C1 segment of cervical spinal cord (tissue), 14 donors: Measurements from ENCODE around the gene SYT6.

Experiments used
- DNase-seq, 14 donors: peaks; one replicate each; lab custom pipeline; 2025; lab: John Stamatoyannopoulos, UW

The SYT6 gene

GRCh38 chr1:114118351-114118990 lies 35.2 kb downstream of the SYT6 start:
- DNase-seq = no peak

- no peak for DNase-seq
Observed at GRCh38 chr1:114117654-114118053, 36.0 kb downstream of the SYT6 start.

GRCh38 chr1:114116086-114116485 lies 37.6 kb downstream of the SYT6 start:
- DNase-seq = no peak

GRCh38 chr1:114114185-114115094 lies 39.2 kb downstream of the SYT6 start:
- no peak for DNase-seq

DNA sequence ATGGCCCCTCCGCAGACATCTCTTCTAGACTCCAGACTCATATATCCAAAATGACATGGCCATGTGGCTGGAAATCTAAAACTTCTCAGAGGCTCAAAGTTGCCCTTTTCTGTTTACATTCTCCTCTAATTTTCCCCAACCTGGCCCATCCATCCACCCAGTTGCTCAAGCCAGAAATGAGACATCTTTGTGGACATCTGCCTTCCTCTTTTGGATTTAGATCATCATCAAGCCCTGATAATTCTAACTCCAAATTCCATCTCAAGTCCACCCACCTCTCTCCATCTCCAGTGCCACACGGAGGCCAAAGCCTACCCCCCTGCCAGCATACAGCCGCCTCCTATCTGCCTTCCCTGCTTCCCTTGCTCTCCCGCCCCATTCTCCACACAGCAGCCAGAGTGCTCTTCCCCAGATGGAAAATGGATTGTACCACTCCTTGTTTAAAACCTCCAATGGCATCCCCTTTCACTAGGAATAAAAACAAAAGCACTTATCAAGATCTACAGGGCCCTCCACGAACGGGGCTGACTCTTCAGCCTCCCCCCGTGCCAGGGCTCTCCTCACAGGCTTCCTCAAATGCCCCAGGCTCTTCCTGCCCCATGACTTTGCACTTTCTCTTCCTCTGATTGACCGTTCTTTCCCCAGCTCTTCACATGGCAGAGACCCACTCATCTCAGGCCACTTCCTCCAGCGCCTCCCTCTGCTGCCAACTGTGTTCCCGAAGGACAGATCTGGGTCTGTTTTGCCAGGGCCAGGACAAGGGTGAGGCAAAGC lies 40.1 kb downstream of the SYT6 start:
- DNase-seq = peak in 9 of 14 donors; percentile 6 to 45 (median 21)

DNA sequence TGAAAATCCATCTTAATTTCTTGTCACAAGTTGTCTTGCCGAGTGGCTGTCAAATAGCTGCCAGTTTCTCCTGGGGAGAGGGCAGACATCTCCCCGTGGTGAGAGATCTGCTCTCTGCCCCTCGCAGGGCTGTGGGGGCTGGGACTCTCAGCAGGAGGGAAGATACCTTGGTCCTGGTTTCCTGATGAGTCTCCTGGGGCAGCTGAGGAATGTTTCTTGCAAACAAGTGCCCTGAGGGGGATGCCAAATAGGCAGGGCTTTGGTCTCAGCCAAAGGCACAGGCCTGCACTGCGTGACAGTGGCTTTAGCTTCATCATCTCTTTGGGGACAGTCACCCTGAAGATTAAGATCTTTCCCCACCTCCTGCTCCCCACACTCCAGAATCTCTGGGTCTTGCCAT lies 40.9 kb downstream of the SYT6 start:
- DNase-seq = no peak

DNA sequence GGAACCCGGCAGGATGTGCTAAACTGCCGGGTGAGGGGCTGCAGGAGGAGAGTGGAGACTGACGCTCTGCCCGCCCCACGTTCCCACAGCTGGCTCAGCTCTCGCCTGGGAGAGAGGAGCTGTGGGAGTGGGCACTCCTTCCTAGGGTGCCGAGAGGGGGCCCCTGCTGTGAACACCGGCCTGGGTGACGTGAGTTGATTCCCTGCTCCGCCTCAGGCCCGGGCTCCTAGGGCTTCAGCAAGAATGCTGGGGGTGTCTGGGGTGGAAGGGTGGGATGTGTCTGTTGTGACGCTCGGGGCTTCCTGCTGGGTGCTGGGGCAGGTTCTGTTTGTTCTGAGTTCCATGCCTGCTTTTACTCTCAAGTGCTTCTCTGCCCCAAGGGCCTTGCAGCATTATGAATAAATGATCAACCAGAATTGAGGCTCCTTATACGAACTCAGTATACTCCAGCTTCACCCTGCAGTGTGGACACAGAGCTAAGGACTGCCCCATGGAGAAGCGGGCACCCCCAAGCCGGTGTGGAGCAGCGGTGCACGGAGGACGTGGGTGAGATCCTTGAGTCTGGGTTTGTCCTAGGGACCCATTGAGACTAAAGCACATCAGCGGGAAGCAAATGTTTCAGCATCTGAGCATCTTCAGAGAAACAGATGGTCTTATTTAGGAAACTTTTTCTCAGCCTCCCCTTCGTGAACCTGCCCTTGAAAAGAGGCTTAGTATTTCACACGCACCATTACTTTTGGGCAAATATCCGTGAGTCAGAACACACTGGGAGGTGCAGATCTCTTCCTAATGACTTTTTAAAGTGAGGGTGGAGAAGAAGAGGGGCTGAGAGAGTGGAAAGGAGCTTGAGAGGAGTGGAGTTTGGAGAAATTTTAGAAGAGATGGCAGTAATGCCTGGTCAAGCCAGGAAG lies 41.7 kb downstream of the SYT6 start:
- no peak for DNase-seq

DNA sequence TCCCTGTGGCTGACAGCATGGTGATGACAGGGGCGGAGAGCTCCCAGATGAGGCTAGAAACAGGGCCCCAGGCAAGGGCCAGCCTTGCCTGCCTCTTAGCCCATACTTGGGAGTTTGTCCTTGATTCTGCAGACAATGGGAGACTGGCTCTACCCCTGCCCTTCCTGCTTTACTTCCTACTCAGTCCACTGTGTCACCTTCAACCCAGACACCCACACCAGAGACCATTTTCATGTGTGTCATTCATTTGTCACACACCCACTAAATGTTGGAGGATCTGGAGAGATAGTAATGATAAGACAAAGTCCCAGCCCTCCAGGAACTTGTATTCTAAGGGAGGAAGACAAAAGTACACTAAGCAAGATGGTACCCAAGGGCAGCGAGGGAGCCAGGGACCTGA lies 43.7 kb downstream of the SYT6 start:
- DNase-seq = no peak

GRCh38 chr1:114108751-114109255 lies 44.9 kb downstream of the SYT6 start:
- DNase-seq = peak in 1 of 14 donors; percentile 12

DNA sequence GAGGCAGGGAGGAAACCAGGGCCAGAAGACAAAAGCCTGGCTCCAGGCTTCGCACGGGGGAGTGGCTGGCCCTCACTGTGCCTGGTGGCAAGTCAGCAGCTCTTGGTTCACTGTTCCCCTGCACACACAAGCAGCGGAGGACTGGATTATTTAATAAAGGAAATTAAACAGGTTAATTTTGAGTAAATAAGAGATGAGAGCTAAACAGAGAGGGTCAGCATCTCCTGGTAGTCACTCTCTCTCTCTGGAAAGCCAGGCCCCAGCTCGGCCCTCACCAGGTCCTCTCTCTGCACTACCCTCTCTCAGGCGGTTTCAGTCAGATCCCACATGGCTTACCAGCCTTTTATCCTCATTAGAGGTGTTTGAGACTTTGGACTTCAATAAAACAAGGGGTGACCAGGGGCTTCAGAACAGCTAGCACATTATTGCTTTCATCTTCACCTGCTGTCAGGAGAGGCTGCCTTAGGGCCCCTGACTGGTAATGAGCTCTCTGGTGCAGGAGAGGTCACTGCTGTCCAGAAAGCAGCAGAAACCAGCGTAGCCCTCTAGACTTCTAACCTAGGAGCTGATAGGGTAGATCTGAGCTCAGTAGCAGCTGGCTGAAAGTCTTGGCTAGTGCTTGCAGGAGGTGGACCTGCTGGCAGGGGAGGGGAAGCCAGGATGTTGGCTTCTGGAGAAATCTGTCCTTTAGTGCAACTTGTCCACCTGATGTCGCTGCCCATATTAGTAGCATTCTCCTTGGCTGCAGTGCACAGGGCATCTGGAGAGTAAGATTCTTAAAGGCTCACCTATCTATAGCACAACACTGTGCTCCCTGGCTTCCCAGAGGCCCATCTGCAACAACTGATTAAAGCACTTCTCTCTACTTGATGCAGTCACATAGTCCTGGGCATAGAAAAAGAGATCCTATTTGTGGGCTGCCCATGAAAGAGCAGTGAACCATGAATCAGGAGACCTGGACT lies 45.9 kb downstream of the SYT6 start:
- no peak for DNase-seq

GRCh38 chr1:114105421-114105979 lies 48.2 kb downstream of the SYT6 start:
- no peak for DNase-seq

DNA sequence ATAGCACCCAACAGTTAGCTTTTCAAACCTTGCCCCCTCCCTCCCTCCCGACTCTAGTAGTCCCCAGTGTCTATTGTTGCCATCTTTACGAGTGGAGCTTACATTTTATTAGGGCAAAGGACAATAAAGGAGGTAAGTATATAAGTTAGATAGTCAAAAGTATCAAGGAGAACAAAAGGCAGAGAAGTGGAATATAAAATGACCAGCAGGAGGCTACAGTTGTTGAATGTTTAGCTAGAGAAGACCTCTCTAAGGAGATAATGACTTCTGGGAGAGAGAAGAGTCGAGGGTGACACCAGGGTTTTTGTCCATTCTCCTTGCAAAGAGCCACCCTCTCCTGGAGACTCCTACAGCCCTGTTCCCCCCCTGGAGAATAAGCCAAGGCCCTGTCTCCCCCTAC lies 48.7 kb downstream of the SYT6 start:
- no peak for DNase-seq

DNA sequence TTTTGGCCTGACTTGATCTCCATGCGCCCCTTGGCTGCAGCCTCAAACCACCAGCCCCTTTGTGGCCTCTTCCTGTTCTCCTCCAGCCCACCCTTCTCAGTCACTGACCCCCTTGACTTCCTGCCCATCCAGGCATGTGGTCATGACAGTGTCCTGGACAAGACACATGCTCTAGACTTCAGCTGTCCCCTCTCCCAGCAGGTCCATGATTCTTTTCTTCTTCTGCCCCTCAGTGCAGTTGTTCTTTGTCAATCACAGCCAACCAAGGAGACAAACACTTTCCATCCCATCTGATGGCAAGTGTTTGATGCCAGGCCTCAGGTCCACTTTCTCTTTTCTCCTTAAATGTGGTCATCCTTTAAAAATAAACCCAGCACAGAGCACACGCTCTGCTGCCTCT lies 49.7 kb downstream of the SYT6 start:
- no peak for DNase-seq

DNA sequence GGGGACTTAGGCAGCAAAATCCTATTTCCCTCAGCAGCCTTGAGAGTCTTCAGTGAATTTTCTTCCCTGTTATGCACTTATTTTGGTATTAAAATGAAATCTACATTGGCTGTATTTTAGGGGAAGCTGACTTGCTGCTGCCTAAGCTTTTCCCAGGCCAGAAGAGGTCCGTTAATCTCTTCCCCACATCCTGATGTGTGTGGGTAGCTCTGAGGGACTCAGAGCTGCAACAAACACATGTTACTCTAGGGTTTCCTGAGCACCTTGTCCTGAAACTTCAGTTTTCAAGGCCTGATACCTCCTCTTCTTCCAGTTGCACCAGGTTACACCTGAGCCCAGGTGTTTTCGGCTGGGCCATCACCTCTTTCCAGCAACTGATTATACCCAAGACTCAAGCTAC lies 51.5 kb downstream of the SYT6 start:
- DNase-seq = no peak

DNA sequence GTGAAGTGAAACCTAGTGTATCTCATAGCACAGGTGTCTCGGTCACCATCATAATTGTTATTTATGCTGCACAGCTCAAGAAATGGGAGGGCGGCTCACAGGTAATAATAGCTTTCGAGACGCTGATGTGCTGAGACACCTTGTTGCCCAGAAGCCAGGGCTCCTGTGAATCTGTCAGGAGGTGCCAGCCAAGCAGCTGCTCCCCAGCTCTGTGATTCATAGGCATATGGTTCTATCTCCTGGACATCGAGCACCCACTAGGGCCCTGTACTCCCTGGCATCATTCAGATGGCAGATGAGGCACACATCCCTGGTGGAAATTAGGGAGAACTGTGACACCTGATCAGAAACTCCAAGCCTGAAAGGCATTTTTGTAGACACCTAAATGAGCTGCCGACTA lies 53.5 kb downstream of the SYT6 start:
- peak in 1 of 14 donors; percentile 17 for DNase-seq

- no peak for DNase-seq
Observed at GRCh38 chr1:114099268-114099667, 54.4 kb downstream of the SYT6 start.

DNA sequence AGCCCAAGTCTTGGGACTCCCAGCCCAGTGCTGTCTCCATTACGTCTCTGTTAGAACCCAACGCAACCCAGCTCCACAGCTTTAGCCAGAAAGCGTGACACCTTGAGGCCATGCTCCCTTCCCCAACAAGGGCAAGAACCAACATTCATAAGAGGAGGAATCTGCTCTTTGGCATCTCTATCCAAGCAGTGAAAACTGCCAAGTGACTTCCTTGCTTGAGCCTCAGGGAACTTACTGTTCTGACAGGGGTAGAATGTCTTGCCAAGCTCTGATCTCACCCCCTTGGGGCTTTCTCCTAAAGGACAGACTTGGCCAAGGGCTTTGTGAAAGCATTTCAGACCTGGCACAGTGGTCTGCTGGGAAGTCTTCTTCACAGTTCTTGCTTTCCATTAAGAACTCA lies 56.6 kb downstream of the SYT6 start:
- DNase-seq = no peak

GRCh38 chr1:114094675-114095074 lies 59.0 kb downstream of the SYT6 start:
- DNase-seq = no peak

DNA sequence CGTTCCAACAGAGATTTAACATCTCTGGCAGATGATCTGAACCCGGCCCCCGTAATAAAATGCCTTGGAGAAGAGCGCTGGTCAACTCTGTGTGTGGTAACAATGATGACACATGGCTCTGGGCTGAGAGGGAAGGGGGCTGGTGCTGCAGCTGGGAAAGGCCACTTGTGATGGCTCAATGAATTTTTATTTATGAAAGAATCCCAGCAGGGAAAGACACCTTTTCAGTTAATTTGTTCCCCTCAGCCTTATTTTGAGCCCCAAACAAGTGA lies 59.4 kb downstream of the SYT6 start:
- no peak for DNase-seq
